ENCODE data around the gene SS18L1.

- no peak for TF ChIP-seq CTCF (IDR thresholded peaks at IDR 0.05; ENCODE audit: insufficient read depth, low read length, poor library complexity, severe bottlenecking)
- TF ChIP-seq EZH2phosphoT487 (conservative IDR thresholded peaks at IDR 0.05; ENCODE audit: low read length), result no peak
Measured at GRCh38 chr20:62216636-62217566, 73.3 kb downstream of the SS18L1 start.

Measured in SU-DHL-6 (cell line).